CD8-positive, alpha-beta memory T cell (primary cell): Measurements from ENCODE around the gene TNPO3. TPM values are rescaled to one million over a fixed set of nuclear protein-coding genes. Genes with fewer than 3 reads are reported as not detected.

Experiments used
- CTCF ChIA-PET: fragments of 350-600 bp; sonication (Branson Sonifier 250); formaldehyde crosslinking; loops from one replicate; lab custom pipeline; 2021; ENCODE audit warnings: antibody characterized with exemption; lab: Charles Lee
- POLR2A ChIA-PET: fragments of 350-600 bp; sonication (Branson Sonifier 250); formaldehyde crosslinking; loops from one replicate; lab custom pipeline; 2021; ENCODE audit warnings: antibody characterized with exemption; lab: Charles Lee
- DNase-seq, 5 donors: peaks; one replicate each; pipeline versions ENCODE4 v3.0.0 to v3.0.0-alpha.2; 2020 to 2022; ENCODE audit warnings: mixed read lengths in 1 of 5
- H3K27ac ChIP-seq: one replicate; pipeline ENCODE4 v1.7.0; 2013; ENCODE audit warnings: low read depth, mild to moderate bottlenecking, low read length, moderate library complexity
- H3K27me3 ChIP-seq: 2 replicates; pipeline ENCODE4 v1.7.0; 2013; ENCODE audit warnings: low read length, mild to moderate bottlenecking; ENCODE audit not compliant: insufficient read depth, poor library complexity, severe bottlenecking
- H3K36me3 ChIP-seq: 2 replicates; pipeline ENCODE4 v1.7.0; 2013; ENCODE audit warnings: mild to moderate bottlenecking, low read length, moderate library complexity; ENCODE audit not compliant: insufficient read depth
- H3K4me1 ChIP-seq: 2 replicates; pipeline ENCODE4 v1.7.0; 2013; ENCODE audit warnings: mild to moderate bottlenecking, low read length, moderate library complexity; ENCODE audit not compliant: insufficient read depth
- H3K4me3 ChIP-seq: 2 replicates; pipeline ENCODE4 v1.7.0; 2013; ENCODE audit warnings: mild to moderate bottlenecking, low read length
- H3K9me3 ChIP-seq: 2 replicates; pipeline ENCODE4 v1.7.0; 2013; ENCODE audit warnings: mild to moderate bottlenecking, low read length
- H3K27ac Mint-ChIP-seq, 8 donors: one replicate each; pipeline ENCODE4 v1.8.0; 2020 to 2021; ENCODE audit warnings: mixed read lengths in 8 of 8, mild to moderate bottlenecking in 6 of 8, inconsistent platforms in 3 of 8, moderate library complexity in 3 of 8
- H3K27me3 Mint-ChIP-seq, 2 donors: one replicate each; pipeline ENCODE4 v1.8.0; 2020 to 2021; ENCODE audit warnings: mixed read lengths in 2 of 2, mild to moderate bottlenecking in 1 of 2, moderate library complexity in 1 of 2
- H3K36me3 Mint-ChIP-seq, 3 donors: one replicate each; pipeline ENCODE4 v1.8.0; 2020 to 2021; ENCODE audit warnings: mixed read lengths in 3 of 3, inconsistent platforms in 1 of 3, mild to moderate bottlenecking in 1 of 3
- H3K4me1 Mint-ChIP-seq, 3 donors: one replicate each; pipeline ENCODE4 v1.8.0; 2020 to 2021; ENCODE audit warnings: mixed read lengths in 3 of 3, inconsistent platforms in 1 of 3, mild to moderate bottlenecking in 1 of 3
- H3K4me3 Mint-ChIP-seq, 7 donors: one replicate each; pipeline ENCODE4 v1.8.0; 2020 to 2021; ENCODE audit warnings: mixed read lengths in 7 of 7, mild to moderate bottlenecking in 6 of 7, moderate library complexity in 4 of 7, inconsistent platforms in 2 of 7
- H3K9me3 Mint-ChIP-seq, 5 donors: one replicate each; pipeline ENCODE4 v1.8.0; 2020 to 2022; ENCODE audit warnings: mixed read lengths in 5 of 5, mild to moderate bottlenecking in 3 of 5, moderate library complexity in 2 of 5, inconsistent platforms in 1 of 5
- polyA plus RNA-seq: library from polyadenylated mRNA; unstranded; fragments of 300-500 nt; fragmentation: Illumina TruSeq; gene quantifications from one replicate; pipeline ENCODE4 v1.2.3, GENCODE V29; 2021
- total RNA-seq, 2 experiments: library from RNA; stranded (reverse); gene quantifications; one replicate each; pipeline ENCODE4 v1.2.3, GENCODE V29; 2021

The TNPO3 gene
- total and polyA plus RNA-seq, 3 experiments from 2014 or later: 43.1 to 82.1 (median 80.5) TPM

GRCh38 chr7:128963327-128963757, 91.6 kb downstream of the TNPO3 start:
- no peaks in the 10 kb centered on the region for H3K27me3 Mint-ChIP-seq
- peaks cover 47% of the 10 kb centered on the region for H3K36me3 ChIP-seq
- no peaks in the 10 kb centered on the region for H3K9me3 ChIP-seq
- no peak overlapping the region for H3K27ac ChIP-seq
- no peak for DNase-seq
- H3K4me3 Mint-ChIP-seq: no peak overlapping the region
- H3K27me3 ChIP-seq: no peaks in the 10 kb centered on the region
- H3K4me1 Mint-ChIP-seq: peaks cover 0 to 4% (median 3%) of the 10 kb centered on the region in 3 donors
- no peaks in the 10 kb centered on the region for H3K9me3 Mint-ChIP-seq
- peaks cover 0 to 86% (median 29%) of the 10 kb centered on the region in 3 donors for H3K36me3 Mint-ChIP-seq
- H3K4me3 ChIP-seq: no peak overlapping the region
- no peaks in the 10 kb centered on the region for H3K4me1 ChIP-seq
- peak overlapping the region in 2 of 8 donors; percentile 16 to 18 for H3K27ac Mint-ChIP-seq
- CTCF ChIA-PET: interaction anchor here (1.3 kb wide), 1 partner anchor 128 kb away, joined by 3 read pairs; no protein-coding TSS in a partner anchor
- POLR2A ChIA-PET: no interaction called here

DNA sequence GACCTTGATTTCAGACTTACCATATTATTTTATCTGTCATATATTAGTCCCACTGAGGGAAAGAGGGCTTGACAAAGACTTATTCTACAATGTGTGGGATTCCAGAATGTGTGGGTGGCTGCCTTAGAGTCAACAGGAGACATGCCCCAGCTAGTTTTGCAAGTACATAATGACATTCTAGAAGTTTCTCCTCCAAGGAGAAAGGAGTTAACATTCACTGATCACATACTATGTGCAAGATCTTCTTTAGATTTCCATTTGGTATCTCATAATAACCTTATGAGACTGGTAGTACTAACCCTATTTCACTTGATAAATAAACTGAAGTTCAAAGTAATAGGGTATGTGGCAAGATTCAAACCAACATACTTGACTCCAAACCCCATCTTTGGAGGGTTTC, 92.0 kb downstream of the TNPO3 start:
- Mint-ChIP-seq H3K4me1 (peaks cover 0 to 4% (median 3%) of the 10 kb centered on the region in 3 donors), H3K4me3 (no peak overlapping the region), H3K36me3 (peaks cover 0 to 83% (median 30%) of the 10 kb centered on the region in 3 donors), H3K9me3 (no peaks in the 10 kb centered on the region), H3K27me3 (no peaks in the 10 kb centered on the region), H3K27ac (peak overlapping the region in 3 of 8 donors; percentile 16 to 42 (median 26))
- Histone ChIP-seq H3K27me3 (no peaks in the 10 kb centered on the region), H3K27ac (no peak overlapping the region), H3K4me3 (no peak overlapping the region), H3K4me1 (no peaks in the 10 kb centered on the region), H3K9me3 (no peaks in the 10 kb centered on the region), H3K36me3 (peaks cover 47% of the 10 kb centered on the region)
- no peak for DNase-seq
- CTCF ChIA-PET: interaction anchor here (1.3 kb wide), 1 partner anchor 129 kb away, joined by 3 read pairs; no protein-coding TSS in a partner anchor
- POLR2A ChIA-PET: no interaction called here

DNA sequence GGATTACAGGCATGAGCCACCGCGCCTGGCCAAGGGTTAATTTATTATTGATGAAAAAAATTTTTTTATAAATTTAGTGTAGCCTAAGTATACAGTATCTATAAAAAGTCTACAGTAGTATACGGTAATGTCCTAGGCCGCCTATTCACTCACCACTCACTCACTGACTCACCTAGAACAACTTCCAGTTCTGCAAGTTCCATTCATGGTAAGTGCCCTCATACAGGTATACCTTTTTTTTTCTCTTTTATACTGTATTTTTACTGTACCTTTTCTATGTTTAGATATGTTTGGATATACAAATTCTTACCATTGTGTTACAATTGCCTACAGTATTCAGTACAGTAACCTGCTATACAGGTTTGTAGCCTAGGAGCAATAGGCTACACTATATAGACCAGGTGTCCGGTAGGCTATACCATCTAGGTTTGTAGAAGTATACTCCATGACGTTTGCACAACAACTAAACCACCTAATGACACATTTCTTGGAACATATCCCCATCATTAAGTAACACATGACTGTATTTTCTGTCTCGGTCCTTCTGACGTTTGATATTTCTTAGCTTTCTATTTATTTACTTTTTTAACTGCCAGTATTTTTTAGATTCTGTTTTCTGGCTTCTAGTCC, 93.8 kb downstream of the TNPO3 start:
- H3K27me3 ChIP-seq: no peaks in the 10 kb centered on the region
- ChIA-PET CTCF (no interaction called here), POLR2A (no interaction called here)
- peaks cover 0 to 83% (median 31%) of the 10 kb centered on the region in 3 donors for H3K36me3 Mint-ChIP-seq
- H3K4me3 ChIP-seq: no peak overlapping the region
- H3K4me1 ChIP-seq: no peaks in the 10 kb centered on the region
- DNase-seq: no peak
- H3K27ac ChIP-seq: no peak overlapping the region
- no peak overlapping the region for H3K4me3 Mint-ChIP-seq
- H3K9me3 Mint-ChIP-seq: no peaks in the 10 kb centered on the region
- H3K27me3 Mint-ChIP-seq: no peaks in the 10 kb centered on the region
- H3K4me1 Mint-ChIP-seq: peaks cover 0 to 4% (median 3%) of the 10 kb centered on the region in 3 donors
- H3K27ac Mint-ChIP-seq: no peak overlapping the region
- H3K9me3 ChIP-seq: no peaks in the 10 kb centered on the region
- H3K36me3 ChIP-seq: peaks cover 46% of the 10 kb centered on the region

GRCh38 chr7:128959296-128959695, 95.6 kb downstream of the TNPO3 start:
- Histone ChIP-seq H3K27me3 (no peaks in the 10 kb centered on the region), H3K4me3 (no peak overlapping the region), H3K36me3 (peaks cover 49% of the 10 kb centered on the region), H3K9me3 (no peaks in the 10 kb centered on the region), H3K27ac (no peak overlapping the region), H3K4me1 (no peaks in the 10 kb centered on the region)
- CTCF ChIA-PET: interaction anchor here (1.0 to 1.9 kb wide), 2 partner anchors 11 to 132 kb away, joined by 3 to 6 read pairs; no protein-coding TSS in a partner anchor
- no peaks in the 10 kb centered on the region for H3K9me3 Mint-ChIP-seq
- no peaks in the 10 kb centered on the region for H3K27me3 Mint-ChIP-seq
- no peak overlapping the region for H3K4me3 Mint-ChIP-seq
- peaks cover 0 to 4% (median 3%) of the 10 kb centered on the region in 3 donors for H3K4me1 Mint-ChIP-seq
- no peak for DNase-seq
- POLR2A ChIA-PET: no interaction called here
- peaks cover 0 to 85% (median 30%) of the 10 kb centered on the region in 3 donors for H3K36me3 Mint-ChIP-seq
- peak overlapping the region in 1 of 8 donors; percentile 45 for H3K27ac Mint-ChIP-seq

DNA sequence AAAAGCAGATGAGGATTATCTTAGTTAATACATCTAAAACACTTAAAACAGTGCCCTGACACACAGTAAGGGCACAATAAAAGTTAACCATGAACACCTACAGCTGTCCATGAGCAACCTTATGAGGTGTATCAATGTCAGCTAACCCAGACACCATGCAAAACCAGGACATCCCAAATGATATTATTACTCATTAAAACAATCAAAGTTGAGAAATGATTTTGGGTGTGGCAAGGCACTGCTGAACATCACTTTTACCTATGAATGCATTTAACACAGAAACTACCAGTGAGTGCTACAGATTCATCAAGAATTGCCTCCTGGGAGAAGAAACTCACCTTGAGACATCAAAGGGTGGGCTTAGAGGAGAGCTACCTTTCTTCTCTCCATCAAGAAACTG, 98.9 kb downstream of the TNPO3 start:
- no peak overlapping the region for H3K4me3 Mint-ChIP-seq
- peaks cover 0 to 85% (median 27%) of the 10 kb centered on the region in 3 donors for H3K36me3 Mint-ChIP-seq
- peaks cover 37% of the 10 kb centered on the region for H3K36me3 ChIP-seq
- H3K9me3 ChIP-seq: no peaks in the 10 kb centered on the region
- H3K4me1 Mint-ChIP-seq: no peaks in the 10 kb centered on the region
- DNase-seq: no peak
- CTCF ChIA-PET: interaction anchor here (1.1 kb wide), 1 partner anchor 9 kb away, joined by 3 read pairs; no protein-coding TSS in a partner anchor
- H3K27me3 Mint-ChIP-seq: no peaks in the 10 kb centered on the region
- no peak overlapping the region for H3K27ac ChIP-seq
- POLR2A ChIA-PET: no interaction called here
- H3K4me1 ChIP-seq: no peaks in the 10 kb centered on the region
- H3K27ac Mint-ChIP-seq: no peak overlapping the region
- no peaks in the 10 kb centered on the region for H3K9me3 Mint-ChIP-seq
- no peak overlapping the region for H3K4me3 ChIP-seq
- no peaks in the 10 kb centered on the region for H3K27me3 ChIP-seq

GRCh38 chr7:128954830-128955802, 99.8 kb downstream of the TNPO3 start:
- H3K27me3 ChIP-seq: no peaks in the 10 kb centered on the region
- Mint-ChIP-seq H3K4me1 (no peaks in the 10 kb centered on the region), H3K4me3 (no peak overlapping the region), H3K9me3 (no peaks in the 10 kb centered on the region), H3K36me3 (peaks cover 0 to 85% (median 26%) of the 10 kb centered on the region in 3 donors), H3K27me3 (no peaks in the 10 kb centered on the region), H3K27ac (peak overlapping the region in 3 of 8 donors; percentile 14 to 83 (median 23))
- H3K9me3 ChIP-seq: no peaks in the 10 kb centered on the region
- no peak overlapping the region for H3K27ac ChIP-seq
- no peaks in the 10 kb centered on the region for H3K4me1 ChIP-seq
- CTCF ChIA-PET: interaction anchor here (1.1 kb wide), 1 partner anchor 8 kb away, joined by 3 read pairs; no protein-coding TSS in a partner anchor
- POLR2A ChIA-PET: no interaction called here
- no peak overlapping the region for H3K4me3 ChIP-seq
- no peak for DNase-seq
- peaks cover 37% of the 10 kb centered on the region for H3K36me3 ChIP-seq

- Mint-ChIP-seq H3K4me1 (no peaks in the 10 kb centered on the region), H3K4me3 (no peak overlapping the region), H3K36me3 (peaks cover 0 to 75% (median 20%) of the 10 kb centered on the region in 3 donors), H3K27ac (peak overlapping the region in 1 of 8 donors; percentile 64), H3K27me3 (no peaks in the 10 kb centered on the region), H3K9me3 (no peaks in the 10 kb centered on the region)
- Histone ChIP-seq H3K4me3 (no peak overlapping the region), H3K9me3 (no peaks in the 10 kb centered on the region), H3K27me3 (no peaks in the 10 kb centered on the region), H3K27ac (no peak overlapping the region), H3K36me3 (peaks cover 34% of the 10 kb centered on the region), H3K4me1 (no peaks in the 10 kb centered on the region)
- ChIA-PET CTCF (no interaction called here), POLR2A (no interaction called here)
- no peak for DNase-seq
These were observed 100.8 kb downstream of the TNPO3 start for GRCh38 chr7:128954150-128954549.
